NAMALWA (cell line): ENCODE results near the gene PRKACB.
"Not testable (repeated sequence)": the region's sequence is repeated elsewhere in the genome, so short reads cannot be mapped to it uniquely, and the experiment has no call there.

ENCODE experiments used
- DNase-seq: peaks from one replicate; pipeline ENCODE4 v3.0.0-alpha.2; 2015; ENCODE audit warnings: low spot score

The PRKACB gene

GRCh38 chr1:84143796-84144565 lies at the start of gene PRKACB:
Gene PRKACB (plus strand): TSS chr1:84144271. CDS start chr1:84144362, 91 bp downstream.
- DNase-seq = peak; percentile 88

- no peak for DNase-seq
Measured at GRCh38 chr1:84095308-84095707, 48.8 kb upstream of the PRKACB start.

GRCh38 chr1:84096176-84096575 lies 47.9 kb upstream of the PRKACB start:
- no peak for DNase-seq

- no peak for DNase-seq
Measured at GRCh38 chr1:84101204-84101603, 42.9 kb upstream of the PRKACB start.

- DNase-seq = no peak
Measured at GRCh38 chr1:84103197-84103992, 40.7 kb upstream of the PRKACB start.

GRCh38 chr1:84107538-84107937 lies 36.5 kb upstream of the PRKACB start:
- not testable (repeated sequence) for DNase-seq

- DNase-seq = no peak
Measured at GRCh38 chr1:84107955-84108354, 36.1 kb upstream of the PRKACB start.

- no peak for DNase-seq
Measured at GRCh38 chr1:84108900-84109578, 35.0 kb upstream of the PRKACB start.

GRCh38 chr1:84110629-84111028 lies 33.4 kb upstream of the PRKACB start:
- DNase-seq = no peak

GRCh38 chr1:84116558-84116957 lies 27.5 kb upstream of the PRKACB start:
- DNase-seq = no peak

- no peak for DNase-seq
Measured at GRCh38 chr1:84117868-84118267, 26.2 kb upstream of the PRKACB start.

GRCh38 chr1:84121360-84121759 lies 22.7 kb upstream of the PRKACB start:
- no peak for DNase-seq

GRCh38 chr1:84122780-84123382 lies 21.2 kb upstream of the PRKACB start:
- DNase-seq = peak; percentile 68

- DNase-seq = no peak
Measured at GRCh38 chr1:84133479-84133878, 10.6 kb upstream of the PRKACB start.

- DNase-seq = no peak
Measured at GRCh38 chr1:84135341-84135740, 8.7 kb upstream of the PRKACB start.

- DNase-seq = peak; percentile 53
Measured at GRCh38 chr1:84141182-84142003, 2.7 kb upstream of the PRKACB start.

- DNase-seq = peak; percentile 66
Measured at GRCh38 chr1:84145068-84145467, 997 bp downstream of the PRKACB start.

GRCh38 chr1:84146411-84147032 lies 2.5 kb downstream of the PRKACB start:
- peak; percentile 30 for DNase-seq

GRCh38 chr1:84148758-84149157 lies 4.7 kb downstream of the PRKACB start:
- DNase-seq = no peak

GRCh38 chr1:84152649-84153056 lies 8.6 kb downstream of the PRKACB start:
- no peak for DNase-seq

- no peak for DNase-seq
Measured at GRCh38 chr1:84155517-84155916, 11.4 kb downstream of the PRKACB start.
